ENCODE measurements around the gene VSIG10.

Gene VSIG10

DNA sequence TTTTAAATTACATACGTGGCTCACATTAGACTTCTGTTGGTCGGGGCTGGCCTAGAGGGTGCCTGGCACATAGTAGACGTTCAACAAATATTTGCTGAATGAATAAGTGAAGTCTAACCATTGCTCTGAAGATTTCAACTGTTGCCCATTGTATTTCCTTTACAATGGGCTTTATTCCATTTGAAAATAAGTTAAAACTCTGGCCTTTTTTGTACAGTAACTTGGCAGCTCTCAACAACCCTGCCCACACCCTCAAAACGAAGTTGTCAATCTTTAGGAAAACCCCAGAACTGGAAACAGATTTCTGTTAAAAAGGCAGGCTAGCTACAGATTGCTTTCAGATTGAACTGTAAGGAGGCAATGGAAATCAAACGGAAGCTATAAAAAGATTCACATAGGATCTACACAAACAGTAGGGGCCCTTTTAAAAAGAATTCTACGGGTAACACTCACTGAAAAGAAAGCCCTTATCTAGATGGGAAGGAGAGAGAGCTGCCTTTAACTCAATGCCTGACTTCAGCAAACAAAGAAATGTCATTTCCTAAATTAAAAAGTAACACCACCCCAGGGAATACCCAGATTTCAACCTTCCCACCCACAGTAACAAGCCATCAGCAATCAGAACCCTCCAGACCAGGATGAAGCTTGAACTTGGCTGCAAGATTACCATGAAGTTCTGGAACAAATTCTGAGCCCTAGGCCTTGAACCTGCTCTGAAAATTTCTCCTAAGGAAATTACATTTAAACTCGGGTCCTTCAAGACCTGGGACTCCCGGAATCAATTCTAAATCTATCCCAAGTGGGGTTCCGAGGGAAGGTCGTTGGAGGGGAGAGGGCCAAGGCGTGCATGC lies 44.2 kb downstream of the VSIG10 start:
- DNase-seq: no peak

DNA sequence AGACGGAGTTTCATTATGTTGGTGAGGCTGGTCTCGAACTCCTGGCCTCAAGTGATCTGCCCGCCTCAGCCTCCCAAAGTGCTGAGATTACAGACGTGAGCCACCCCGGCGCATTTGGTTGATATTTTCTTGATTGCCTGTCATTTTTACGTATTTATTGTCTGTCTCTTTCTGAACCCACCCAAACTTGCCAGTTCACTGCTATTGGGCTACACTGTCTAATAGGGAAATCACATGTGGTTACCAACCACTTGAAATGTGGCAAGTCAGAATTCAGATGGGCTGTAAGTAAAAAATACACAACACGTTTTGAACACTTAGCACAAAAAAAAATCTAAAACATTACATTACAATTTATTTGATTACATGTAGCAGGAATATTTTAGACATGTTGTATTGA lies 44.9 kb downstream of the VSIG10 start:
- no peak for DNase-seq

DNA sequence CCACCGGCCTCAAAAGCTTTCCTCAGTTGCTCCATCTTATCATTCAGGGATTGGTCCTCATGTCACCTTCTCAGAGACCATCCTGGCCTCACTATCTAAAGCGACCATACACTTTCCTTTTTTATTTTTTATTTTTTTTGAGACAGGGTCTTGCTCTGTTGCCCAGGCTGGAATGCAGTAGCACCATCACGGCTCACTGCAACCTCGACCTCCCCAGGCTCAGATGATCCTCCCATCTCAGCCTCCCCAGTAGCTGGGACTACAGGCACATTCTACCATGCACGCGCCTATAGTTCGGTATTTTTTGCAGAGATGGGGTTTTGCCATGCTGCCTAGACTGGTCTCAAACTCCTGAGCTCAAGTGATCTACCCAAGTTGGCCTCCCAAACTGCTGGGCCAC lies 45.6 kb downstream of the VSIG10 start:
- DNase-seq: no peak

DNA sequence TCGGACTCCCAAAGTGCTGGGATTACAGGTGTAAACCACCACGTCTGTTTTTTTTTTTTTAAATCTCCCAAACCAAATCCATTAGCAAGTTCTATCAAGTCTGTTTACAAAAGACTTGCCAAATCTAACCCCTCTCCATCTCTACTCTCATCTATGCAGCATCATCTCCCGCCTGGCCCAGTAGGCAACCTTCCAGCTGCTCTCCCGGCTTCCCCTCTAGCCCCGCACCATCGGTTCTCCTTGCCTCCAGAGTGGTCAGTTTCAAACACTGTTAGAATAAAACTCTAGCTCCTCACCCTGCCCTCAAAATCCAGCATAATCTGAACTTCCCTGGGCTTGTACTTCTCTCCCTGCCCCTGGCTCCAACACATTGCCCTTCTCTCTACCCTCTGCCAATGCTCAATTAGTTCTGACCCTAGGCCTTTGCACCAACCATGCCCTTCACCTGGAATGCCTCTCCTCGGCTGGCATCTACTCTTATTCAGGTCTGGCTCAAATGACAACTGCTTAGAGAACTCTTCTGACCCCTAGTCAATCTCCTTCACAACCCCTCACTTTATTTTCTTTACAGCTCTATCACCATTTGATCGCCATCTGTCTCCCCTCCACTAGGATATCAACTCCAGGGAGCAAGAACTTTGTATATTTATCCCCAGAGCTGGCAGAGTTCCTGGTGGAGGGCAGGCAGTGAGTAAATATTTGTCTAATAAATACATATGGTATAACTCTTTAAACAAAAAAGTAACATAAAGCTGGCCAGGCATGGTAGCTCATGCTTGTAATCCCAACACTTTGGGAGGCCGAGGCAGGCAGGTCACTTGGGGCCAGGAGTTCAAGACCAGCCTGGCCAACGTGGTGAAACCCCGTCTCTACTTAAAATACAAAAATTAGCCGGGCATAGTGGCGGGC lies 47.7 kb downstream of the VSIG10 start:
- DNase-seq: no peak

DNA sequence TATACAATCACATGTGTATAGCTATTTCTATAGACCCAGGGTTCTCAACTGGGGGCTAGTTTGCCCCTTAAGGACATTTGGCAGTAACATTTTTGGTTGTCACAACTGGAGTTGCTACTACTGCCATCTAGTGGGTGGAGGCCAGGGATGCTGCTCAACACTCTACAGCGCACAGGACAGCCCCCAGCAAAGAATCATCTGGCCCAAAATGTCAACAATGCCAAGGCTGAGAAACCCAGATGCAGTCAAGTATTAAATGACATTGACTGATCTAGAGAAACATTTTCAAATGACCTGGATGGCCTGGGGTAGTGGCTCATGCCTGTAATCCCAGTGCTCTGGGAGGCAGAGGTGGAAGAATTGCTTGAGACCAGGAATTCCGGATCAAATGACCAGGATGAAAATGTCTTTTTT lies 48.7 kb downstream of the VSIG10 start:
- peak; percentile 81 for DNase-seq

DNA sequence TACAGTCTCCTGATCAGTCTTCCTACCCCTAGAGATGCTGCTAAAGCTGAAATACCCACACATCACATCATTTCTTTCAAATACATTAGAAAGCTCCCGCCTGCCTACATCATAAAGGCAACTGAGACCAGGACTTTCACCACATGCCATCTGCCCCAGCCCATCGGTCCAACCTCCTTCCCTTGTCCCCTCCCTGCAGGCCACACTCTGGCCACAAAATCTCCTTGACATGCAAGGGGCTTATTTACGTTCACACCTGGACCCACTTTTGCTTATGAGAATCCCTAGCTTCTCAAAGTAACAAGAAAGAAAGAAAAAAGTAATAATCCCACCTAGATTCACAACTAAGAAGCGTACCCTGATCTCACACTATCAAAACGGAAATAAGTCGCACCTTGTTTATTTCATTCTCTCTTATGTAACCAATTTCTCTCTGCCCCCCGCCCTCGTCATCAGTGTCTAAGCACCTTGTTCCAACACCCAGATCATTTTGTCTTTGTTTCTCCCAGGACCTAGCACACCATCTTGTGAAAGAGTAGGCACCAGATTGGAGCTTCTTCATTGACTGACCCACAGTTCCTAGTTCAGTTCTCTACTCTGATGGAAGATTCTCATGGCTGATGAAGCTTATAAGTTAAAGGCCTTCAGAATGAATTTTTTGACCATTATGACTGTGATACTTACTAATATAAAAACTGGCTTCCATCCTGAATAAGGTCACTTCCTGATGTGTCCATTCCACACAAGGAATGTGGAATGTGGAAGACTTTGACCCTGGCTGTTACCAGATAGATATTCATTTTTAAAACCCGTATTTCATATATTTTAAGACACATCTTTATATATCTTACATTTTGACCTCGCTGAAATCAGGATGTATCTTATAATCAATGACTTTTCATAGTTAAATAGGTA lies 50.5 kb downstream of the VSIG10 start:
- DNase-seq: no peak

DNA sequence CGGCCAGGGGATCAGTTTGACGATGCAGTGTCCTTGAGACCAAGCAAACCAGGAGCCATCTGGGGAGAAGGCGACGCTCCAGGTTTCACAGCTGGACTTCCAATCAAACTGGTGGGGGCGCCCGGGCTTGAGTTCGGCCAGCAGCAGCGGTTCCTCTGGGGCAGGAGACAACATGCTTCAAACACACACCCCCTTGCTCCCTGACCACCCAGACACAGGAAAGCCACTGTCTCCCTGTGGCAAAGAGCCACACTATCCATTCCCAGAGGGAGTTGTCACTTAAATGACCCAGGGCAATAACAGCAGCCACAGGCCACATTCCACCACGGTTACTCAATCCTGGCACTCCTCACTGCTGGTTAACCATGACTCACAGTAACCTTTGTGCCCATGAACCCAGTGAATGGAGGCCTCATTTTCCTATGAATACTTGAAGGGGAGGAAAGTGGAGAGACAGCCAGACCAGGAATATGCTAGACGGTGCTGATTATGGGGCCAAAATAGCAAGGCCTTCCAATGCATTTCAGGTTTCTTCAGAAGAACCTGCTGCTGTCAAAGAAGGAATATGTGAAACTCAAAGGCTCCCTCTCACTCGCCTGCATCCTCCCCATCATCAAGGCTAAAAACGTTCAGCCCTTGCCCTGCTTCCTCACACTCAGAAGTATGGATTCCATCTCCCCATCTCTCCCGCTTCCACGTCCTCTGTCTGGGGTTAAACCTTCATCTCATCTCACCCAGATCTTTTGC lies 51.3 kb downstream of the VSIG10 start:
- peak; percentile 63 for DNase-seq

DNA sequence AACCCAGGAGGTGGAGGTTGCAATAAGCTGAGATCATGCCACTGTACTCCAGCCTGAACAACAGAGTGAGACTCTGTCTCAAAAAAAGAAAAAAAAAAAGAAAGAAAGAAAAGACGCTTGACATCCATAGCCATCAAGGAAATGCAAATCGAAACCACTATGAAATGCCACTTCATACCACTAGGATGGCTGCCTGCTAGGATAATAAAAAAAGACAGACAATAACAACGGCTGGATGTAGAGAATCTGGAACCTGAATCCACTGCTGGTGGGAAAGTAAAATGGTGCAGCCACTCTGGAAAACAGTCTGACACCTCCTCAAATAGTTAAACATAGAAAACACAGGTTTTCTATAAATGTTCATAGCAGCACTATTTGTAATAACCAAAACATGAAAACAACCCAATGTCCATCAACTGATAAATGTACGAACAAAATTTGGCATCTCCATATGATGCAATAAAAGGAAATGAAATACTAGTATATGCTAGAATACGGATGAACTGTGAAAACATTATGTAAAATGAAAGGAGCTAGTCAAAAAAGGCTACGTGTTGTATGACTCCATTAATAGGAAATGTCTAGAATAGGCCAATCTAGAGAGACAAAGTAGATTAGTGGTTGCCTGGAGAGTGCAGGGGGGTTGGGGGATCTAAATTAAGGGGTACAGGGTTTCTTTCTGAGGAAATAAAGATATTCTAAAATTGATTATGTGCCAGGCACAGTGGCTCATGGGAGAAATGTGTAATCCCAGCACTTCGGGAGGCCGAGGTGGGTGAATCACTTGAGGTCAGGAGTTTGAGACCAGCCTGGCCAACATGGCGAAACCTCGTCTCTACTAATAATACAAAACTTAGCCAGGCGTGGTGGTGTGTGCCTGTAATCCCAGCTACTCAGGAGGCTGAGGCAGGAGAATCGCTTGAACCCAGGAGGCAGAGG lies 52.6 kb downstream of the VSIG10 start:
- peak; percentile 44 for DNase-seq

DNA sequence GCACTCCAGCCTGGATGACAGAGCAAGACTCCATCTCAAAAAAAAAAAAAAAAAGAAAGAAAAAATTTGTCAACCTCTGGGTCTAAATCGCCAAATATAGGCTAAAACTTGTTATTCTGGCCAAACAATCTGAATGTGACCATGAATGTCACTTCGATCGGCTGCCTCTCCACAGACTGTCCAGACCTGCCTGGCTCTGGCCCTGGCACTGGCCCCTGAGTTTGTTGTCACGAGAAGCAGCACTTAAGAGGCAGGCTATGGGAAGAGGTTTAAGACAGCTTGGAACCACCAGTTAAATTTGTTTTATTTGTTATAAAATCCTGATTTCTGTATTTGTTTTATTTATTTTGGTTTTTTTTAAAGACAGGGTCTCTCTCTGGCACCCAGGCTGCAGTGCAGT lies 57.4 kb downstream of the VSIG10 start:
- DNase-seq: no peak

DNA sequence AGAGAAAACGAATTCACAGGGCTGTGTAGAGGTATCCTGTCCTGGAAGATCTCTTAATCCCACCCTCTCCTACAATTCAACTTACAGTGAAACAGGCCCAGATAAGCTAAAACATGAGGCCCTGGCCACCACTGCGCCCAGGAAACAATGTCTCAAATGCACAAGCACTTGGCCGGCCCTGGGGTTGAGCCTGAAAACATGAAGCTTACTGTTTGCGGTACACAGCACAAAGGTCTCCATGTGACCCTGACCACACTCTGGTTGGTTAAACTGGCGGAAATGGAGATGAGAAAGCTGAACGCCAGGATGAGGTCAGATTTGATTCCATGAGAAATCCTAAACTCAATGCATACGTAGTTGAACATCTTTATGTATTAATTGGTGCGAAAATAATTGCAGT lies 59.2 kb downstream of the VSIG10 start:
- DNase-seq: no peak

DNA sequence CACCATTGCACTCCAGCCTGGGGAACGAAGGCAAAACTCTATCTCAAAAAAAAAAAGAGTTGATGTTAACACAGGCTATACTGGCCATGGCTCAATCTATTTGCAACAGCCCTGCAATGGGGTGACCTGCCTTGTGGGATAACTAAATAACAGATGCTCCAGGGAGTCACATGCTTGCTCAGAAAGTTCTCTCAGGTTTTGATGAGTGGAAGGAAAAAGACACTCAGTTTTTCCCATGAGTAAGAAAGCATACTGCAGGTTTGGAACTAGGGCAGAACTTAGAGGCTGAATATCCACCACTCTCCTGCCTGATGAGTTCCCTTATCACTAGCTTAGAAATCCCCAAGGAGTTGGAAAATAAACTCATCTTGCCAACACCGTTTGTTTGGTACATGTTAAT lies 59.7 kb downstream of the VSIG10 start:
- DNase-seq: peak; percentile 37

DNA sequence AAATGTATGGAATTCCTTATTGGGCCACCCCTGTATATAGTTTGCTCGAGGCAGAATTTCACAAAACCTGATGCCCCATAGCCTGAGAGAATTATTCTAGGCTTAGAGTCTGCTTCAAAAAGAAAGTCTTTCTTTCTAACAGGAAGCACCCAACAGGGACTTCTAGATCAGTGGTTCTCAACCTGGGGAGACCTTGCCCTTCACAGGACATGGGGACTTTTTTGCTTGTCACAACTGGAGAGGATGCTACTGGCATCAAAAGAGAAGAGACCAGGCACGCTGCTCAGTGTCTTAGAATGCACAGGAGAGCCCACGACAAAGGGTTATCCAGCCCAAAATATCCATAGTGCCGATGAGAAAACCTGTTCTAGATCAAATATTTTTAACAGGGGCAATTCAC lies 61.7 kb downstream of the VSIG10 start:
- DNase-seq: no peak

DNA sequence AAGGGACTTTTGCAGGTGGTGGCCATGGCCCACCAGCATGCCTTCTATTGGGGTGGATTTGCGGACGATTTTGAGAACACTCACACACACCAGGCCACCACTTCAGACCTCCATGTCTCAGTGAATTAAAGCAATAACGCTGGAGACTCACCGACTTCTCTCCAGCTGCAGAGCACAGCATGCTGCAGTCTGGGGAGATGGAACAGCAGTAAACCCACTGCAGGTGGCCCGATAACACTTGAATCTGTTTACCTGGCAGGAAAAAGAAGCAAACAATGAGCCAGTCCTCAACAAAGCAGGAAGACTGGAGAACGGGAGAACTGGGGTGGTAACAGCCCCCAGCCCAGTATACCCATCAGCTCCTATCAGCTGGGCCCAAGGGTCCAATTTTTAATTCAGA lies 65.7 kb downstream of the VSIG10 start:
- no peak for DNase-seq

DNA sequence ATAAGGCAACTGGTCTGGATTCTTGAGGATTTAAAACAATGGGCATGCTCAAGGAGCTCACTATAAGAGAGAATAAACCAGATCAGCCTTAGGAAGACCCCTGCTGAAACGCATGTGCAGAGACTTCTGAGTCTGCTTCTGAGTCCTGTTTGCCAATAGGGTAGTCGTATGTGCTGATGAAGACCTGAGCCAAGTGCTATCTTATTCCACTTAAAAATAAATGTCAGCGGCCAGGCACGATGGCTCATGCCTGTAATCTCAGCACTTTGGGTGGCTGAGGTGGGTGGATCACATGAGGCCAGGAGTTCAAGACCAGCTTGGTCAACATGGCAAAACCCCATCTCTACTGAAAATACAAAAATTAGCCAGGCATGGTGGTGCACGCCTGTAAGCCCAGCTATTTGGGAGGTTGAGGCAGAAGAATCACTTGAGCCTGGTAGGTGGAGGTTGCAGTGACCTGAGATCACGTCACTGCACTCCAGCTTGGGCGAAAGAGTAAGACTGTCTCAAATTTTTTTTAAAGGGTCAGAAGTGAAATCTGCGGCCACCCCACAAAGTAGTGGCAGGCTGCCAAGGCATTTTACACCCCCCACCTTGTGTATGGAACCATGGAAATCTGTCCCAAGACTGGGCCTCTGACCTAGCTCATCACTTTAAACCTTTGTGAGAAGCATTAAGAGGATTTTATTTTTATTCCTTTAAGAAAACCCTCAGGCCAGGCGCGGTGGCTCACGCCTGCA lies 67.0 kb downstream of the VSIG10 start:
- no peak for DNase-seq

DNA sequence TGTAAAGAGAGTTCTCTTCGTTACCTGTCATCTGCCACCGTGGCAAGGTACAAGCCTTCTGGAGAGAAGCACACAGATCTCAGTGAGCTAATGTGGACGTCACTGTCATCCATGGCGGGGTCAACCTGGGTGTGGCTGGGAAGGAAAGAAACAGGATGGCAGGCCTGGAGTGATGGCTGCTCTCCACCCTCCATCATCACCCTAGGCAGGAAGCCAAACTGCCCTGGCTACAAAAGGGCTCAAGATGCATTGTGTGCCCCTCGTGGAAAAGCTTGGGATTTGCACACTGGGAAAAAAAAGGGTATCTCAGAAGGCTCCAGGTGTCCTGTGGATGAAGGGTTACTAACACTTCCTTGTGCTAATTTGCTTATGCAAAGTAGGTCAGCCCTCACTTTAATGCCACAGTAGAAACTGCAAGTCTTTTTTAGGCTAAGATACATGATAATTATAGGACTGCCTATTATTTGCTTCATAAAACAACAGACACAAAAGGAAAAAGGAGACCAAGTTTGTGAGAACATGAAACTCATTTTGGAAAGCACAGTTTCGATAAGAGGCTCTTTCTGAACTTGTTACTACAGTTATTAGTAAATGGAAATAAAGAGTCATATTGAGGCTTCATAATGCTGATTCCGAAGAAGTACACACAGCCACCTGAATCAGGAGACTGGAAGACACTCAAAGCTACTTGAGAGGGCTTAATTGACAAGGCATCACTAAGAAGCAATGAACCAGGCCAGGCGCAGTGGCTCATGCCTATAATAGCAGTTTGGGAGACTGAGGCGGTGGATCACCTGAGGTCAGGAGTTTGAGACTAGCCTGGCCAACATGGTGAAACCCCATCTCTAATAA lies 68.4 kb downstream of the VSIG10 start:
- DNase-seq: peak; percentile 45

DNA sequence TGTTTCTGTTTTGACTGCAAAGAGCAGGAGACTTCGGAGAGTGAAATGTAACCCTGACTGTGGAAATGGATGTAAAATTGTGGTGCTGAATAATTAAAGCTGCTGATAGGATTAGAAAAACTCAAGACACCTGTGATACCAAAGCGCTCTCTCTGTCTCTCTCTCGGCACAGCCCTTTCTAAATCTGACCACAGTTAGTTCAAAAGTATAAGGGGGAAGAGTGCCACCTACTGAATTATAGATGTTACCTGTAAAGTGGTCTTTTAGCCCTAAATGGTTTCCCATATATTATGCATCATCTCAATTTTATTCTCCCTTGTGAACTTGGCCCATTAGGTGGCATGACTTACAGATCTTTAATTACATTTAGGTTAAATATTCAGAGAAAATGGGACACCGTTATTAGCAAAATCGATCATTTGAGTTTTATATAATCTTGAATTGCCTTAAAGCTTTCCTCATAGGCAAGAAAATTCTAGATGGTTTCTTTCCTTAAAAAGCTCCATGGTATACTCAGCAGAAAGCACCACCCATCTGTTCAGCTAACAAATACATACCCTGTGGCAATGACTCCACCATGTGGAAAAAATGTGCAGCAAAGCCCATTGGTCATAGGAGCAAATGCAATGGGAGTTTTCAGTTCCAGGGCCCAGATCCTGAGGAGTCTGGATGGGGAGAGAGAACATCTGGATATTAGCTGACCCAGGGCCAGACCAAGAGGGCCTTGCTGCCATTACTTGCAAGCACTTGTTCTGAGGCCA lies 69.2 kb downstream of the VSIG10 start:
- peak; percentile 13 for DNase-seq

DNA sequence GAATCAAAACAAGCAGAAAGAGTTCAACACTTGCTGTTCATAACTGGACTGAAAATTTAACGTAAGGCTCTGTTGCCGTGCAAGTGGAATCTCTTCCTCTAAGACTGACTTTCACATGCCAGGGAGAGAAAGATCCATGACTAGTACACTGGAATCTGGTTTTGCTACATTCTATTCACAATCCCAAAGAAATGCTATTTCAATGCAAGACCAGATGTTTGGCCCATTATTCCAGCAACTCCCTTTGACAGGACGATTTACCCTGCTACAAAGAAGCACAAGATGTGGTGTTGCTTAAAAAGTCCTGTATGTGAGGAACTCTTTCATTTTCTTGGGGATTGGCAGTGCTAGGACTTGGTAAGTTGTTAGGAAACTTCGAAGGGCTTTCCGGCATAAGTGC lies 69.9 kb downstream of the VSIG10 start:
- no peak for DNase-seq

DNA sequence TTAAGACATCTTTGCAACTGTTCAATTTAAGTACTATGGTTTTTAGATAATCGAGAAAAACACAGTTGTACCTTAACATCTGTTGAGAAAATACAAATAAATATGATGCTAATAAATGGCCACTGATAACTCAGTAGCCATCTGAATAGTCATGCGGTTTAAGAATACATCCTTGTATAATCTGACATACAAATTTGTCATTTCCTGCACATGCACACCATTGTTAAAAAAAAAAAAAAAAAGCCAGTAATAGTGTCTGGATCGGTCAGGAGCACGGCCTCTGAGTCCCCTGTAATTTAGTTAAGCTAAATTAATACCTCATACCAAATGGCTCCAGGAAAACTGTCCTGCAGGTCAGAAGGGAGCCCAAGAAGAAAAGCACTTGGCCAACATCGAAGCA lies 70.5 kb downstream of the VSIG10 start:
- no peak for DNase-seq

DNA sequence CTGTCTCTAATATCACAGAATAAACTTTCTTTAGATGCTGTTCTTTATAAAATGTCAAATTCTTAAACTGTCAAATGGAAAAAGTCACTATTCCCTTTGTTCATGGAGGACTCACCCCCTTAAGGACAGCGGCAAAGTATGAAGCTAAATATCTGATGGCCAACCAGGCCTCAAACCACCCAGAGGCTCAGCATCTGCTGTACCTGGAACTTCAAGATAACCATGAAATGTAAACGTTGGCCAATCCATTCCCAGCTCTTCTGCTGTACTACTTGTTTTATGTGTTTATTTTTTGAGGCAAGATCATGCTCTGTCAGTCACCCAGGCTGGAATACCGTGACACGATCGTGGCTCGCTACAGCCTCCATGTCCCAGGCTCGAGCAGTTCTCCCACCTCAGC lies 71.6 kb downstream of the VSIG10 start:
- DNase-seq: no peak
